ENCODE measurements around the gene WDR11. TPM values are rescaled to one million over a fixed set of nuclear protein-coding genes. Genes with fewer than 3 reads are reported as not detected.

WDR11 gene
- total and polyA plus RNA-seq, 9 of the 15 experiments (the other 6 are each of a cell fraction or from before 2014, with no cell fraction given), result 12.4 to 50.7 (median 23.6) TPM

- TF ChIP-seq ZNF609 (CRISPR knock-in tag; IDR thresholded peaks at IDR 0.05; ENCODE audit: borderline replicate concordance), result no peak
- peak; percentile 83 to 89; a peak in 2 of 4 replicates for TF ChIP-seq UBTF (IDR thresholded peaks at IDR 0.05; ENCODE audit: borderline replicate concordance in 1 of 2, low read depth in 2 of 2, low read length in 2 of 2)
- TF ChIP-seq XRCC3 (IDR thresholded peaks at IDR 0.05), result no peak
- TF ChIP-seq MYNN (IDR thresholded peaks at IDR 0.05), result no peak
- TF ChIP-seq MYNN (CRISPR knock-in tag; IDR thresholded peaks at IDR 0.05), result no peak
- no peak for TF ChIP-seq ZNF695 (CRISPR knock-in tag; IDR thresholded peaks at IDR 0.05)
- TF ChIP-seq ZSCAN29 (IDR thresholded peaks at IDR 0.05), result no peak
- TF ChIP-seq MAFF (IDR thresholded peaks at IDR 0.05; ENCODE audit: low read length), result no peak
- no peak for TF ChIP-seq ZNF707 (CRISPR knock-in tag; conservative IDR thresholded peaks at IDR 0.05)
- TF ChIP-seq CCAR2 (IDR thresholded peaks at IDR 0.05; ENCODE audit: low read depth, low read length), result no peak
- peak; percentile 74; the same call in 1 of the 2 replicates for TF ChIP-seq ZNF175 (CRISPR knock-in tag; IDR thresholded peaks at IDR 0.05; ENCODE audit: low read depth)
- TF ChIP-seq POLR2H (tag; IDR thresholded peaks at IDR 0.05; ENCODE audit: low read depth), result peak; percentile 49
- TF ChIP-seq TRIM24 (IDR thresholded peaks at IDR 0.05), result peak in 1 of 2 experiments; percentile 98; a peak in 2 of 4 replicates
- TF ChIP-seq KLF6 (CRISPR knock-in tag; IDR thresholded peaks at IDR 0.05; ENCODE audit: borderline replicate concordance), result no peak
- no peak for TF ChIP-seq RBM17 (IDR thresholded peaks at IDR 0.05; ENCODE audit: borderline replicate concordance, low read depth, low read length)
- TF ChIP-seq ZNF79 (CRISPR knock-in tag; IDR thresholded peaks at IDR 0.05; ENCODE audit: low read depth), result no peak
- no peak for TF ChIP-seq SMARCA4 (IDR thresholded peaks at IDR 0.05)
- no peak for TF ChIP-seq CREB3 (tag; conservative IDR thresholded peaks at IDR 0.05; ENCODE audit: low read depth)
- TF ChIP-seq STAT5B (CRISPR knock-in tag; IDR thresholded peaks at IDR 0.05), result no peak
- TF ChIP-seq CHD2 (IDR thresholded peaks at IDR 0.05; ENCODE audit: low read depth, low read length), result no peak
Observed at GRCh38 chr10:120850911-120851865, at the start of gene WDR11 (continued).

Data from K562 (cell line).